Measurements from ENCODE around the gene CARHSP1. TPM values are rescaled to one million over a fixed set of nuclear protein-coding genes. Genes with fewer than 3 reads are reported as not detected.

CARHSP1 gene
- total and polyA plus RNA-seq, 2 of the 4 experiments (the other 2 are of a cell fraction): 121 to 138 TPM

GRCh38 chr16:8861563-8862308, 7.1 kb downstream of the CARHSP1 start (continued):
- TF ChIP-seq CTCF (conservative IDR thresholded peaks at IDR 0.05; ENCODE audit: low read depth, low read length) (no peak), SMC3 (IDR thresholded peaks at IDR 0.05; ENCODE audit: low read depth, low read length) (no peak), USF2 (IDR thresholded peaks at IDR 0.05; ENCODE audit: low read depth, low read length) (no peak)
